HK-2 (cell line): ENCODE results near the gene DES.

ENCODE experiments used
- DNase-seq: peaks from one replicate; pipeline ENCODE4 v3.0.0-alpha.2; 2018; ENCODE audit not compliant: unreplicated experiment

Gene DES

GRCh38 chr2:219472629-219473187 is 54.5 kb downstream of the DES start:
- no peak for DNase-seq

DNA sequence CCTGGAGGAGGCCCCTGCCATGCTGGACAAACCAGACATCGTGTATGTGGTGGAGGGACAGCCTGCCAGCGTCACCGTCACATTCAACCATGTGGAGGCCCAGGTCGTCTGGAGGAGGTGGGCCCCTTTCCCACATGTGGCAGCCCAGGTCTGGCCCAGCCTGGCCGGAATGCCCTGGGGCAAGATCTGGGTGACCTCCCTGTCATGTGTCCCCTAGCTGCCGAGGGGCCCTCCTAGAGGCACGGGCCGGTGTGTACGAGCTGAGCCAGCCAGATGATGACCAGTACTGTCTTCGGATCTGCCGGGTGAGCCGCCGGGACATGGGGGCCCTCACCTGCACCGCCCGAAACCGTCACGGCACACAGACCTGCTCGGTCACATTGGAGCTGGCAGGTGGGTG is 55.3 kb downstream of the DES start:
- no peak for DNase-seq

- no peak for DNase-seq
Observed at GRCh38 chr2:219474285-219475060, 56.3 kb downstream of the DES start.

DNA sequence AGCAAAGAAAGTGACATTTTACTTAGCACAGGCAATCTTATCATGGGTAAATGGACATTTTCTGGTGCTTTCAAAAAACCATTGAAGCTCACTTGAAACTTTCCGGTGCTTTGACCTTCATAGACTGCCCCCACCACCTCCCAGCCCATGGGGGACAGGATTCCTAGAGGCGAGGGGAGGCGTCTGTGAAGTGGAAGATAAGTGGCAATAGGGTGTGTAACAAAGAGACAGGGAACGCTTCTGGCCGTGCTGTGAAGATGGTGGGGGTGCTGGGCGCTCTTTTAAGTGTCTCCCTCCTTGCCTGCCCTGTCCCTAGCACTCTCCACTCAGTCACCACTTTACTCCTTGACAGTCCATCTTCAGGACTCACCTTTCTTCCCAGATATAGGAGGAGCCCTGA is 57.1 kb downstream of the DES start:
- DNase-seq: no peak

DNA sequence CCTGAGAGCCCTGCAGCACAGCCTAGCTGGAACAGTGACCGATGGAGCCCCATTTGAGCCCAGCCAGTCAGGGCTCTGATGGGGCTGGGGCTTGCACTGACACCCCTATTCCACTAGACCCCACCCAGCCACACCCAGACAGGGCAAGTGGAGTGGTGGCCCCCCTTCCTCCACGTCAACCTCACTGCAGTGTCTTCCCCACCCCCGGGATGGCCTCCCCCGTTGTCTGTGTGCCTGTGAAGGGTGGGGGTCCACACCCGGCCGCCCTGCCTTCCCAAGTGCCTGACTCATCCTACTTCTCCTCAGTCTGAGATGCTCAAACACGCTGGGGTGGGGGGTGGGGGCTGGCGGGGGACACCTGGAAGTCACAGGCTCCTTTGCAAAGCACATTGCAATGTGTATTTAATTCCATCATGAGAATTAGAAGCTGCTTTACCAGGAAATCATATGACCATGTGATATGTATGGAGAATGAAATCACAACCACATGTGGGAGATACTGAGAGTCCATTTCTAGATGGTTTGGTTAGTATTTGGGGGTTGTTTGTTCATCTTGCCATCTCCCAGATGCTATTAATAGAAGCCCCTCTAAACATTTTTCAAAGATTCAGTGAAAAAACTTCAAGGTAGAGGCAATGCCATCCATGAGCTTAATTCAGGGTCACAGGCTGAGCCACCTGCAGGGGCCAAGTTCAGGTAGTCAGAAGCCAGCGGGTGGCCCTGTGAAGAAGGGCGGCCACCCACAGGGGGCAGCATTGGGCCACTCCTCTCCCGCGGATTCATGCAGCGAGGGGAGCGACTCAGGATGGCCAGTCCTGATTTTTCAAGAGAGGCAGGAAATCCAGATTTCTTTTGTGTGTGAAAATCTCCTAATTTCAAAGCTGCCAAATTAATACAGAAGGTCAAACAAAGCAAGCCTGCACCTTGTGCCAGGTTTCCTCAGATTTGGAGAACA is 57.8 kb downstream of the DES start:
- DNase-seq: peak; percentile 47
